Measurements from ENCODE around the gene CHMP1A.

CHMP1A gene

DNA sequence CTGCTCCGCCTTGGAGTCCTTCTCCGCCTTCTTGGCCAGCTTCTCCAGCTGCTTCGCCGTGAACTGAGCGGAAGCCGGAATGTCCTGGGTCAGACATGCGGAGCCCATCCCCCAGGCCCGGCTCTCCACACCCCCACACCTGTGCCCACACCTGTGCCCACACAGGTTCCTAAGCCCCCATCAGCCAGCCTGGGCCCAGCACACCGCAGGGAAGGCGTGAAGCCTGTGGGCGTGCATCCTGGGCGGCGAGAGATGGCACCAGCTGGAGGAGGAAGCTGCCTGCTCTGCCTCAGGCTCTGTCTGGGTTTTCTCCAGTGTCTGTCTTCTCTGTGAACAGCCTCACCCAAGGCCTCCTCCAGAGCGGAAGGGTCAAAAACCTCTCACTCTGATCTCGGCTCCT lies 5.9 kb downstream of the CHMP1A start:
- no peak for DNase-seq (ENCODE audit: low read depth)

GRCh38 chr16:89646906-89647305 lies 10.6 kb downstream of the CHMP1A start:
- DNase-seq (ENCODE audit: low read depth): no peak
- no peak overlapping the region for H3K4me3 ChIP-seq (ENCODE audit: low read length)
- TF ChIP-seq, protein P1, sequence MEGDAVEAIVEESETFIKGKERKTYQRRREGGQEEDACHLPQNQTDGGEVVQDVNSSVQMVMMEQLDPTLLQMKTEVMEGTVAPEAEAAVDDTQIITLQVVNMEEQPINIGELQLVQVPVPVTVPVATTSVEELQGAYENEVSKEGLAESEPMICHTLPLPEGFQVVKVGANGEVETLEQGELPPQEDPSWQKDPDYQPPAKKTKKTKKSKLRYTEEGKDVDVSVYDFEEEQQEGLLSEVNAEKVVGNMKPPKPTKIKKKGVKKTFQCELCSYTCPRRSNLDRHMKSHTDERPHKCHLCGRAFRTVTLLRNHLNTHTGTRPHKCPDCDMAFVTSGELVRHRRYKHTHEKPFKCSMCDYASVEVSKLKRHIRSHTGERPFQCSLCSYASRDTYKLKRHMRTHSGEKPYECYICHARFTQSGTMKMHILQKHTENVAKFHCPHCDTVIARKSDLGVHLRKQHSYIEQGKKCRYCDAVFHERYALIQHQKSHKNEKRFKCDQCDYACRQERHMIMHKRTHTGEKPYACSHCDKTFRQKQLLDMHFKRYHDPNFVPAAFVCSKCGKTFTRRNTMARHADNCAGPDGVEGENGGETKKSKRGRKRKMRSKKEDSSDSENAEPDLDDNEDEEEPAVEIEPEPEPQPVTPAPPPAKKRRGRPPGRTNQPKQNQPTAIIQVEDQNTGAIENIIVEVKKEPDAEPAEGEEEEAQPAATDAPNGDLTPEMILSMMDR (conservative IDR thresholded peaks at IDR 0.05; ENCODE audit: low read length): no peak

More for the DNA sequence above, 5.9 kb downstream of the CHMP1A start:
- no peak overlapping the region for H3K4me3 ChIP-seq (ENCODE audit: low read length)
- TF ChIP-seq, protein P1 (conservative IDR thresholded peaks at IDR 0.05; ENCODE audit: low read length): no peak

GRCh38 chr16:89646270-89646669 lies 11.2 kb downstream of the CHMP1A start:
- TF ChIP-seq, protein P1 (conservative IDR thresholded peaks at IDR 0.05; ENCODE audit: low read length): no peak
- DNase-seq (ENCODE audit: low read depth): no peak
- H3K4me3 ChIP-seq (ENCODE audit: low read length): no peak overlapping the region

GRCh38 chr16:89645122-89645521 lies 12.4 kb downstream of the CHMP1A start:
- DNase-seq (ENCODE audit: low read depth): no peak
- TF ChIP-seq, protein P1 (conservative IDR thresholded peaks at IDR 0.05; ENCODE audit: low read length): no peak
- H3K4me3 ChIP-seq (ENCODE audit: low read length): no peak overlapping the region

GRCh38 chr16:89643769-89644300 lies 13.7 kb downstream of the CHMP1A start:
- no peak for DNase-seq (ENCODE audit: low read depth)
- no peak overlapping the region for H3K4me3 ChIP-seq (ENCODE audit: low read length)
- TF ChIP-seq, protein P1 (conservative IDR thresholded peaks at IDR 0.05; ENCODE audit: low read length): no peak

- no peak for DNase-seq (ENCODE audit: low read depth)
These were observed 14.9 kb downstream of the CHMP1A start for GRCh38 chr16:89642574-89642973.

More at GRCh38 chr16:89642574-89642973, 14.9 kb downstream of the CHMP1A start:
- TF ChIP-seq, protein P1 (conservative IDR thresholded peaks at IDR 0.05; ENCODE audit: low read length): no peak
- H3K4me3 ChIP-seq (ENCODE audit: low read length): no peak overlapping the region

Data from AG10803 (cell line).